Vagina (tissue), 2 donors: ENCODE data around the gene CCDC178. TPM values are rescaled to one million over a fixed set of nuclear protein-coding genes. Genes with fewer than 3 reads are reported as not detected.

Experiments
- DNase-seq, 2 donors: peaks; one replicate each; pipeline ENCODE4 v3.0.0-alpha.2; 2017; ENCODE audit errors: extremely low spot score in 2 of 2
- H3K27ac ChIP-seq: fragments of 200-600 bp; sonication (generic); one replicate; pipeline ENCODE4 v1.5.1; 2019
- H3K27me3 ChIP-seq: fragments of 200-600 bp; sonication (generic); one replicate; pipeline ENCODE4 v1.5.1; 2019
- H3K36me3 ChIP-seq, 2 donors: fragments of 200-600 bp; sonication (generic); one replicate each; pipeline ENCODE4 v1.5.1; 2017 to 2019
- H3K4me1 ChIP-seq: fragments of 200-600 bp; sonication (generic); one replicate; pipeline ENCODE4 v1.5.1; 2019
- H3K4me3 ChIP-seq, 2 donors: fragments of 200-600 bp; sonication (generic); 1 replicate in 1 of 2; 2 replicates in 1 of 2; pipeline ENCODE4 v1.5.1; 2016 to 2019
- H3K9me3 ChIP-seq: fragments of 200-600 bp; sonication (generic); one replicate; pipeline ENCODE4 v1.5.1; 2019
- POLR2A ChIP-seq, 2 donors: fragments of 450-650 bp; IDR thresholded peaks; one replicate each; pipeline ENCODE4 v1.6.1; 2017; ENCODE audit warnings: antibody characterized with exemption in 2 of 2, mild to moderate bottlenecking in 2 of 2, moderate library complexity in 2 of 2
- POLR2AphosphoS5 ChIP-seq, 2 donors: sonication (generic); formaldehyde crosslinking; IDR thresholded peaks; one replicate each; pipeline ENCODE4 v1.9.0; 2017; ENCODE audit warnings: antibody characterized with exemption in 2 of 2, mild to moderate bottlenecking in 2 of 2, low read depth in 1 of 2; ENCODE audit not compliant: insufficient read depth in 1 of 2
- intact Hi-C: fragments of 100-400 bp; cut with DNase I; formaldehyde crosslinking; loops from one replicate; pipeline ENCODE4 v1.15.1; 2023
- total RNA-seq: library from RNA; depleted of rRNA; stranded (reverse); fragments of >200 nt; gene quantifications from one replicate; pipeline ENCODE4 v1.2.3, GENCODE V29; 2016
- TF ChIP-seq, protein P1 (sequence below), 3 experiments: fragments of 450-650 bp in 2 of 3; fragments of 200-600 bp in 1 of 3; sonication (generic) in 1 of 3; IDR thresholded peaks; one replicate each; pipeline ENCODE4 v1.5.1; 2017 to 2019; ENCODE audit warnings: antibody characterized with exemption in 3 of 3, mild to moderate bottlenecking in 2 of 3, moderate library complexity in 2 of 3

CCDC178 gene
- total RNA-seq, 1 donor from 2014 or later: 10.8 TPM

DNA sequence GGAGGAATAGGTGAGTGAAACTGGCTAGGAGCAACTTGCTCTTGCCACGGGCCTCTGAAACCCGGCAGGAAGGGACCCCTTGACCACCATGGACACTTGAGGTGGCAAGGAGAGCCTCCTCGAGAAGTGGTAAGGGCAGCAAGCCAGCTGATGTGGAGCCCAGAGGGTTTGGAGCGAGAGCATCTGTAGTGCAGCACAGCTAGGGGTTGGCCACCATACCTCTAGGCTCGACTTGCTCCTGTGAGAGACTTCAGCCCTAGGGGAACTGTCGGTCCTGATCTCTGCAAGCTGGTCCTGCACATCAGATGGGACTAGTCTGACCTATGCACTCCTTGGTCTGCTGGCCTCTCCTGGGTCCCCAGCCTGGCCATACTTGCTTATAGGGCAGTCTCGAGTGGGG is 158.4 kb downstream of the CCDC178 start:
- intact Hi-C loops: no loop called here
- no peak overlapping the region for H3K4me3 ChIP-seq
- no peaks in the 10 kb centered on the region for H3K9me3 ChIP-seq
- H3K36me3 ChIP-seq: no peaks in the 10 kb centered on the region
- no peaks in the 10 kb centered on the region for H3K4me1 ChIP-seq
- no peak for DNase-seq
- H3K27me3 ChIP-seq: no peaks in the 10 kb centered on the region
- no peak overlapping the region for H3K27ac ChIP-seq
- TF ChIP-seq, protein P1, sequence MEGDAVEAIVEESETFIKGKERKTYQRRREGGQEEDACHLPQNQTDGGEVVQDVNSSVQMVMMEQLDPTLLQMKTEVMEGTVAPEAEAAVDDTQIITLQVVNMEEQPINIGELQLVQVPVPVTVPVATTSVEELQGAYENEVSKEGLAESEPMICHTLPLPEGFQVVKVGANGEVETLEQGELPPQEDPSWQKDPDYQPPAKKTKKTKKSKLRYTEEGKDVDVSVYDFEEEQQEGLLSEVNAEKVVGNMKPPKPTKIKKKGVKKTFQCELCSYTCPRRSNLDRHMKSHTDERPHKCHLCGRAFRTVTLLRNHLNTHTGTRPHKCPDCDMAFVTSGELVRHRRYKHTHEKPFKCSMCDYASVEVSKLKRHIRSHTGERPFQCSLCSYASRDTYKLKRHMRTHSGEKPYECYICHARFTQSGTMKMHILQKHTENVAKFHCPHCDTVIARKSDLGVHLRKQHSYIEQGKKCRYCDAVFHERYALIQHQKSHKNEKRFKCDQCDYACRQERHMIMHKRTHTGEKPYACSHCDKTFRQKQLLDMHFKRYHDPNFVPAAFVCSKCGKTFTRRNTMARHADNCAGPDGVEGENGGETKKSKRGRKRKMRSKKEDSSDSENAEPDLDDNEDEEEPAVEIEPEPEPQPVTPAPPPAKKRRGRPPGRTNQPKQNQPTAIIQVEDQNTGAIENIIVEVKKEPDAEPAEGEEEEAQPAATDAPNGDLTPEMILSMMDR (IDR thresholded peaks at IDR 0.05): no peak
- TF ChIP-seq POLR2A (IDR thresholded peaks at IDR 0.05) (no peak), POLR2AphosphoS5 (IDR thresholded peaks at IDR 0.05; ENCODE audit: insufficient read depth in 1 of 2, low read depth in 1 of 2) (no peak)

GRCh38 chr18:33277431-33277830 is 163.1 kb downstream of the CCDC178 start:
- TF ChIP-seq, protein P1 (IDR thresholded peaks at IDR 0.05): no peak
- TF ChIP-seq POLR2A (IDR thresholded peaks at IDR 0.05): no peak
- TF ChIP-seq POLR2AphosphoS5 (IDR thresholded peaks at IDR 0.05; ENCODE audit: insufficient read depth in 1 of 2, low read depth in 1 of 2): no peak
- intact Hi-C loops: no loop called here
- no peak for DNase-seq
- Histone ChIP-seq H3K27ac (no peak overlapping the region), H3K27me3 (no peaks in the 10 kb centered on the region), H3K4me1 (no peaks in the 10 kb centered on the region), H3K9me3 (no peaks in the 10 kb centered on the region), H3K36me3 (no peaks in the 10 kb centered on the region), H3K4me3 (no peak overlapping the region)

DNA sequence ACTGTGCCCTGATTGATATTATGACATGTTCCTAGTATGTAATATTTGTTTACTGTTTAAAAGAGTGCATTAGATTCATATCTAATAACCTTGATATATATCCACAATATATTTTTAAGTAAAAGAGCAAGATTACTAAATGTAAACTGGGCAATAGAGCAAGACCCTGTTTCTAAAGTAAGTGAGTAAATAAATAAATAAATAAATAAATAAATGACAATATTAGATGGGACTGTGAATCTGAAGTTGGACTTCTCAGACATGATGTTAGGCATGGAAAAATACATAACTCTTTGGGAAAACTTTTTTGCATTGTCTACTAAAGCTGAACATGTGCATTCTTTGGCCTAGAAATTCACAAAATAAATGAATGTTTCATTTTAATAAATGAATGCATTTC is 164.7 kb downstream of the CCDC178 start:
- TF ChIP-seq POLR2A (IDR thresholded peaks at IDR 0.05) (no peak), POLR2AphosphoS5 (IDR thresholded peaks at IDR 0.05; ENCODE audit: insufficient read depth in 1 of 2, low read depth in 1 of 2) (no peak)
- TF ChIP-seq, protein P1 (IDR thresholded peaks at IDR 0.05): no peak
- Histone ChIP-seq H3K4me1 (no peaks in the 10 kb centered on the region), H3K4me3 (no peak overlapping the region), H3K27me3 (no peaks in the 10 kb centered on the region), H3K27ac (no peak overlapping the region), H3K36me3 (no peaks in the 10 kb centered on the region), H3K9me3 (no peaks in the 10 kb centered on the region)
- intact Hi-C loops: no loop called here
- no peak for DNase-seq

GRCh38 chr18:33270297-33270696 is 170.2 kb downstream of the CCDC178 start:
- Histone ChIP-seq H3K9me3 (no peaks in the 10 kb centered on the region), H3K36me3 (no peaks in the 10 kb centered on the region), H3K4me3 (no peak overlapping the region), H3K27ac (no peak overlapping the region), H3K4me1 (no peaks in the 10 kb centered on the region), H3K27me3 (no peaks in the 10 kb centered on the region)
- intact Hi-C loops: no loop called here
- TF ChIP-seq POLR2A (IDR thresholded peaks at IDR 0.05) (no peak), POLR2AphosphoS5 (IDR thresholded peaks at IDR 0.05; ENCODE audit: insufficient read depth in 1 of 2, low read depth in 1 of 2) (no peak)
- TF ChIP-seq, protein P1 (IDR thresholded peaks at IDR 0.05): no peak
- DNase-seq: no peak

DNA sequence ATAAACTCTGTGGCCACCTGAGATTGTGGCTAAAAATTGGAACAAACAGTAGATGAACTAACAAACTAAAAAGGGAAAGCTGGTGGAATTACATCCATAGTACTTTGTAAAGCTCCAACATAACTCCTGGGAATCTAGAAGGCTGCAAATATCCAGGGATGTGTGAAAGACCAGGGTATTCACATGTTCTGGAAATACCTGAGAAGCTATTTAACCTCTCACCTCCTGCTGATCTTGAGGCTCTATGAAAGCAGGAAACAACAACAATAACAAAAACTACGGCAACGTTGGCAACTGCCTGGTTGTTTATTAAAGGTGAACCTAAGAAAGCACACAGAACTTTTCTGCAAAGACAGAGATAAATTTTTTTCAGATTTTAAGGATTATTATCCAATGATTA is 171.3 kb downstream of the CCDC178 start:
- no peak for DNase-seq
- no peak overlapping the region for H3K4me3 ChIP-seq
- no peaks in the 10 kb centered on the region for H3K36me3 ChIP-seq
- TF ChIP-seq, protein P1 (IDR thresholded peaks at IDR 0.05): no peak
- TF ChIP-seq POLR2A (IDR thresholded peaks at IDR 0.05): no peak
- no peak for TF ChIP-seq POLR2AphosphoS5 (IDR thresholded peaks at IDR 0.05; ENCODE audit: insufficient read depth in 1 of 2, low read depth in 1 of 2)
- H3K27me3 ChIP-seq: no peaks in the 10 kb centered on the region
- no peaks in the 10 kb centered on the region for H3K4me1 ChIP-seq
- no peaks in the 10 kb centered on the region for H3K9me3 ChIP-seq
- intact Hi-C loops: no loop called here
- no peak overlapping the region for H3K27ac ChIP-seq
